ENCODE data around the gene WDR1.

Gene WDR1

GRCh38 chr4:10102474-10103332, 13.9 kb downstream of the WDR1 start:
- in situ Hi-C loops (cut with MboI; ENCODE audit: low sequenced_read_pairs) = no loop called here

- in situ Hi-C loops (cut with MboI; ENCODE audit: low sequenced_read_pairs) = no loop called here
Measured at GRCh38 chr4:10101671-10102473, 14.7 kb downstream of the WDR1 start.

GRCh38 chr4:10100734-10101216, 15.8 kb downstream of the WDR1 start:
- in situ Hi-C loops (cut with MboI; ENCODE audit: low sequenced_read_pairs) = no loop called here

- in situ Hi-C loops (cut with MboI; ENCODE audit: low sequenced_read_pairs) = no loop called here
Measured at GRCh38 chr4:10099499-10100325, 16.9 kb downstream of the WDR1 start.

- in situ Hi-C loops (cut with MboI; ENCODE audit: low sequenced_read_pairs) = no loop called here
Measured at GRCh38 chr4:10098780-10099160, 17.8 kb downstream of the WDR1 start.

- in situ Hi-C loops (cut with MboI; ENCODE audit: low sequenced_read_pairs) = no loop called here
Measured at GRCh38 chr4:10097906-10098779, 18.5 kb downstream of the WDR1 start.

- in situ Hi-C loops (cut with MboI; ENCODE audit: low sequenced_read_pairs) = no loop called here
Measured at GRCh38 chr4:10096978-10097335, 19.6 kb downstream of the WDR1 start.

GRCh38 chr4:10096201-10096977, 20.2 kb downstream of the WDR1 start:
- in situ Hi-C loops (cut with MboI; ENCODE audit: low sequenced_read_pairs) = no loop called here

GRCh38 chr4:10095296-10095991, 21.2 kb downstream of the WDR1 start:
- in situ Hi-C loops (cut with MboI; ENCODE audit: low sequenced_read_pairs) = no loop called here

GRCh38 chr4:10094841-10095240, 21.8 kb downstream of the WDR1 start:
- in situ Hi-C loops (cut with MboI; ENCODE audit: low sequenced_read_pairs) = no loop called here

- in situ Hi-C loops (cut with MboI; ENCODE audit: low sequenced_read_pairs) = no loop called here
Measured at GRCh38 chr4:10093801-10094552, 22.6 kb downstream of the WDR1 start.

GRCh38 chr4:10093271-10093621, 23.4 kb downstream of the WDR1 start:
- in situ Hi-C loops (cut with MboI; ENCODE audit: low sequenced_read_pairs) = no loop called here

- in situ Hi-C loops (cut with MboI; ENCODE audit: low sequenced_read_pairs) = no loop called here
Measured at GRCh38 chr4:10092481-10093270, 23.9 kb downstream of the WDR1 start.

GRCh38 chr4:10091531-10092181, 24.9 kb downstream of the WDR1 start:
- in situ Hi-C loops (cut with MboI; ENCODE audit: low sequenced_read_pairs) = no loop called here

GRCh38 chr4:10090467-10091250, 25.9 kb downstream of the WDR1 start:
- in situ Hi-C loops (cut with MboI; ENCODE audit: low sequenced_read_pairs) = no loop called here

GRCh38 chr4:10089346-10089745, 27.3 kb downstream of the WDR1 start:
- in situ Hi-C loops (cut with MboI; ENCODE audit: low sequenced_read_pairs) = no loop called here
